UCSD-AML1 (cell line): ENCODE data around the gene SV2C.

ENCODE experiments used
- DNase-seq: peaks from one replicate; lab custom pipeline; 2025; ENCODE audit not compliant: unreplicated experiment; lab: John Stamatoyannopoulos, UW

SV2C gene

GRCh38 chr5:76402251-76402885 is 319.2 kb downstream of the SV2C start:
- peak; percentile 85 for DNase-seq

- DNase-seq: peak; percentile 89
Measured at GRCh38 chr5:76402886-76403765, 319.9 kb downstream of the SV2C start, which contains the start of gene IQGAP2. Gene IQGAP2, plus strand, starts transcription at chr5:76403285. Its CDS starts 261 bp downstream, at chr5:76403546.
